GM12864 (cell line): ENCODE results near the gene CYB561D2.

Experiments
- DNase-seq: peaks from one replicate; pipeline ENCODE4 v3.0.0-alpha.2; 2011; ENCODE audit warnings: low read depth
- H3K4me3 ChIP-seq: 2 replicates; pipeline ENCODE4 v1.5.1; 2011; ENCODE audit warnings: mild to moderate bottlenecking, low read depth, low read length, control low read depth
- TF ChIP-seq, protein P1 (sequence below): IDR thresholded peaks from 2 replicates; pipeline ENCODE4 v1.5.1; 2011; ENCODE audit warnings: low read depth, mild to moderate bottlenecking, moderate library complexity, low read length, control low read depth, inconsistent platforms; ENCODE audit errors: missing control alignments

The CYB561D2 gene

DNA sequence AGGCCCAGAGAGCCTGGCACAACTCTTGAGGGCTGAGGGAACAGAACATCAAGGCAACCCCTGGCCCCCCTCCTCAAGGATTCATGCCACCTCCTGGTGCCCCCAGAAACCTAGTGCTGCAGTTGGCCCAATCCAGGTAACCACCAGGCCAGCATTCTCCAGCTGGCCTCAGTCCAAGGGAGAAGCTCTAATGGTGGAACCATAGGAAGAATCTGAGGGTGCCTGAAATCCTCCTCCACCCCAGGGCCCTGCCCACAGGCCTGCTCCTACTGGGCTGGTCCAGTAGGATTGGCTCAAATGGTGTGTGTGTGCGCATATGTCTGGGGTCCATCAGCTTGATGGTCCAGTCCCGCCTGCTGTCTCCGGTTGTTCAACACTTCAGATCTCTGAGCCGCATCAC is 35.8 kb upstream of the CYB561D2 start:
- TF ChIP-seq, protein P1, sequence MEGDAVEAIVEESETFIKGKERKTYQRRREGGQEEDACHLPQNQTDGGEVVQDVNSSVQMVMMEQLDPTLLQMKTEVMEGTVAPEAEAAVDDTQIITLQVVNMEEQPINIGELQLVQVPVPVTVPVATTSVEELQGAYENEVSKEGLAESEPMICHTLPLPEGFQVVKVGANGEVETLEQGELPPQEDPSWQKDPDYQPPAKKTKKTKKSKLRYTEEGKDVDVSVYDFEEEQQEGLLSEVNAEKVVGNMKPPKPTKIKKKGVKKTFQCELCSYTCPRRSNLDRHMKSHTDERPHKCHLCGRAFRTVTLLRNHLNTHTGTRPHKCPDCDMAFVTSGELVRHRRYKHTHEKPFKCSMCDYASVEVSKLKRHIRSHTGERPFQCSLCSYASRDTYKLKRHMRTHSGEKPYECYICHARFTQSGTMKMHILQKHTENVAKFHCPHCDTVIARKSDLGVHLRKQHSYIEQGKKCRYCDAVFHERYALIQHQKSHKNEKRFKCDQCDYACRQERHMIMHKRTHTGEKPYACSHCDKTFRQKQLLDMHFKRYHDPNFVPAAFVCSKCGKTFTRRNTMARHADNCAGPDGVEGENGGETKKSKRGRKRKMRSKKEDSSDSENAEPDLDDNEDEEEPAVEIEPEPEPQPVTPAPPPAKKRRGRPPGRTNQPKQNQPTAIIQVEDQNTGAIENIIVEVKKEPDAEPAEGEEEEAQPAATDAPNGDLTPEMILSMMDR, result no peak
- DNase-seq, result no peak
- no peak overlapping the region for H3K4me3 ChIP-seq

DNA sequence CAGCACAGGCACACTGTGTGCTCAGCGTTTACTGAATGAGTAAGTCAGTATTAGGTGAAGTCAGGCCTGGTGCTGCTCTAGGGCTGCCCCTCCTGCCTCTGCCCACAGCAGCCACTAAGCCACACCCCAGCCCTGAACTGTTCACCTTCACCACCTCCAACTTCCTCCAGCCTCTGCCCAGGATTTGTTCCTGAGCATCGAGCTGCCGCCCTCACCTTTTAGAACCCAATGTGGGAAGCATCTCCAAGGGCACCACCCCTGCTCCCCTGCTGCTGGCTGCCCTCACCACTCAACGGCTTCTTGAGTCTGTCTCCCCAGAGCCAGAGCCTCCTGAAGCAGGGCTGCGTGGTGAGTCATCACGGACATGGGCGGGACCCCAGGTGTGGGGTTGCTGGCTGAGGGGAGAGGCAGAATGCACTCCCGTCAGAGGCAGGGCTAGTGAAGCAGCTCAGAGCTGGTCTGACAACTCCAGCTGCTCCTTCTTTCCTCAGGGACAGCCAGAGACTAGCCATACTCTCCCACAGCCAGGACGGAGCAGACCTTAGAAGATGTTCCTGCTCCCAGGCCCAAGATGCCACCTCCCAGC is 33.9 kb upstream of the CYB561D2 start:
- no peak for DNase-seq
- TF ChIP-seq, protein P1, result no peak
- H3K4me3 ChIP-seq, result no peak overlapping the region

DNA sequence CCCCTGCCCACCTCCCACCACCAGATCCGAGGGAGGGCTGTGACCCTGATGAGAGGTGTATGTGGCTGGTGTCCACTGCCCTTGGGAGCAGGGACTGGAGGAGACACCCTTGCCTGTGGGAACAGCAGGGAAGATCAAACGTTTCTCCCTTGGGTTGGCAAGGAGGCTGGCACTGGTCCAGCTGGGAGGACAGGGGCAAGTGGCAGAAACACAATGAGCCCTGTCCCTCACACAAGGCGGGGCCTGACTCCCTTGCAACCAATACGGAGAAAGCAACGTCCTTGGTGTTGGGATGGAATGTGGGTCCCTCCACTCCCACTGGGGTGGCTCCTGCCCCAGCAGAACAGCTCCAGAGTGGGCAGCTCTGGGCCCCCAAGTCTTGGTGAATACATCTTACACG is 33.4 kb upstream of the CYB561D2 start:
- no peak for DNase-seq
- H3K4me3 ChIP-seq, result no peak overlapping the region
- TF ChIP-seq, protein P1, result no peak

DNA sequence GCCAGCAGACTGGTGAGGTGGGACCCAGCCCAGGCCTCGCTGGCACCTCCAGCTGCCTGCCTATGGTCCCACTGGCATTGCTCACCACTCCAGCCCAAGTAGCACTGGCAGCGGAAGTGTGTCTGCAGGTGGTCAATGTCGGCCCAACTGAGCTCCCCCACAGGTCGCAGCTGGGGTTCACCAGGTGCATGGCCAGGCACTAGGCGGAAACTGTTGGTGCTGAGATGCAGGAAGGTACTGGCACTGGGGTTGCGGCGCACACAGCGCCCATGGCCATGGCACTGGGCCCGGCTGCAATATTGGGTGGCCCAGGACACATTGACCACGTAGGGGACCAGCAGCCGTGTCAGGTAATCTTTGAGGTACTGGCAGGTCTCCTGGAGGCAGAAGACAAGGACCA is 32.5 kb upstream of the CYB561D2 start:
- no peak overlapping the region for H3K4me3 ChIP-seq
- DNase-seq, result no peak
- TF ChIP-seq, protein P1, result no peak

DNA sequence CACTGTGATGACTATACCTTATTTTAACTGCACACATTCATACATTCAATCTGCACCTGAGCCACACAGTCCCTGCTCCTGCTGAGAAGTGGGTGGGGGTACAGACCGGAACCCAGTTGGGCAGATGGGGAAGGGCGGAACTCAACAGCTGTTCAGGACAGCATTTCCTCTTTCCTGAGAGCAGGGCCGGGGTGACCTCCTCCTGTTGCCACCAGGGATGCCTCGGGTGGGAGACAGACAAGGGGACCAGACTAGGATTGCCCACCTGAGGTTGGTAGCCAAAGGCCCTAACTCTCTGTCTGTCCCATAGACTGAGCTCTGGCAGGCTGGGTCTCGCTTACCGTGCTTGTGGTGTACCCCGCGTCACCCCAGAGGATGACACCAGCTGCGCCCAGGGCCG is 32.0 kb upstream of the CYB561D2 start:
- H3K4me3 ChIP-seq, result no peak overlapping the region

DNA sequence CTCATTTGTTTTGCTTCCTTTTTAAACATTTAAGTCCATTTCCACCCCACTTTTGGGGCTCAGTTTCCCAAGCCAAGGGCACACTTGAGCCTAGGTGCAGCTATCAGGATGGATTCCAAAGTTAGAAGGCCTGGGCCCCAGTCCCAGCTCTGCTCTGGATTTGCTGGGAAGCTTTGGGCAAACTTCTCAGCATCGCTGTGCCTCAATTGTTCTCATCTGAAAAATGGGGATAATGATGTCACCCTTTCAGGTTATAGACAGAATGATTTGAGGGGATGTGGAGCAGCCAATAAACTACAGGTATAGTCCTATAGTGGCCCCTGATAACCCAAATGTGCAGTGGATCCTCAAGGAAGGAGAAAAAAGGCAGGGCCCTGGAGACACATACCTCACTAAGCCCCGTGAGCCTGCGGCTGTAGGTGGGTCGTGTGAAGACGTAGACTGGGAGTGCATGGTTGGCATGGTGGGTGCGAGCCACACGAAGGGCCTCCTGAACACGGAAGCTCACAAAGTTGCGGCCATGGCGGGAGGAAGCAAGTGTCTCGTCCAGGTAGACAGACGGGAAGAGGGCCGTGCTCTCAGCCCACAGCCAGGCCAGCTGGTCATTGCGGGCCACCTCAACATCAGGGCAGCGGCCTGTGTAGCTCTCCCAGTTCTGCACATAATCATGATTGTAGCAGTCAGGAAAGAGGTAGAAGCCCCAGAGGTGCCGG is 31.3 kb upstream of the CYB561D2 start:
- no peak for DNase-seq
- TF ChIP-seq, protein P1, result no peak
- no peak overlapping the region for H3K4me3 ChIP-seq

More for the DNA sequence above, 32.0 kb upstream of the CYB561D2 start:
- DNase-seq, result no peak
- TF ChIP-seq, protein P1, result no peak
